ENCODE data around the gene SORT1. TPM values are rescaled to one million over a fixed set of nuclear protein-coding genes. Genes with fewer than 3 reads are reported as not detected.

Gene SORT1
- polyA plus RNA-seq, 1 of the 3 experiments (the other 2 are of a cell fraction), result 8.5 TPM

DNA sequence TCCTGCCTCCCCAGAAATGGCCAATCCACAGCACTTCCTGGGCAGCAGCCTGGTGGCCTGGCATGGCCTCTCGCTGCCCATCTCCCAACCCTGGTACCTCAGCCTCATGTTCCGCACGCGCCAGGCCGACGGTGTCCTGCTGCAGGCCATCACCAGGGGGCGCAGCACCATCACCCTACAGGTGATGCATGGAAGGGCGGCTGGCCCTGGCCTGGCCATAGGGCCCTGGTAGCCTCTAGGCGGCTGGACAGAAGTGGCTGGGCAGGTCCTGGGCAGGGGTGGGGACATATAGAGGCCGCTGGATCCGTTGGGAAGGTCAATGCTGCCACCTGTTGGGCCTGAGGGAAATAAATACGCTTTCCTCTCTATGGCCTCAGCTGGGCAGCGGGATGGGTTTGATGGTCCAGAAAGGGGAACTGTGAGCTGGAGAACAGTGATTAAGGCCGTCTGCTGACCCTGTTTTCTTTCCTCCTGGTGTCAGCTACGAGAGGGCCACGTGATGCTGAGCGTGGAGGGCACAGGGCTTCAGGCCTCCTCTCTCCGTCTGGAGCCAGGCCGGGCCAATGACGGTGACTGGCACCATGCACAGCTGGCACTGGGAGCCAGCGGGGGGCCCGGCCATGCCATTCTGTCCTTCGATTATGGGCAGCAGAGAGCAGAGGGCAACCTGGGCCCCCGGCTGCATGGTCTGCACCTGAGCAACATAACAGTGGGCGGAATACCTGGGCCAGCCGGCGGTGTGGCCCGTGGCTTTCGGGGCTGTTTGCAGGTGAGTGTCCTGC is 133.9 kb downstream of the SORT1 start:
- TF ChIP-seq, protein P1, sequence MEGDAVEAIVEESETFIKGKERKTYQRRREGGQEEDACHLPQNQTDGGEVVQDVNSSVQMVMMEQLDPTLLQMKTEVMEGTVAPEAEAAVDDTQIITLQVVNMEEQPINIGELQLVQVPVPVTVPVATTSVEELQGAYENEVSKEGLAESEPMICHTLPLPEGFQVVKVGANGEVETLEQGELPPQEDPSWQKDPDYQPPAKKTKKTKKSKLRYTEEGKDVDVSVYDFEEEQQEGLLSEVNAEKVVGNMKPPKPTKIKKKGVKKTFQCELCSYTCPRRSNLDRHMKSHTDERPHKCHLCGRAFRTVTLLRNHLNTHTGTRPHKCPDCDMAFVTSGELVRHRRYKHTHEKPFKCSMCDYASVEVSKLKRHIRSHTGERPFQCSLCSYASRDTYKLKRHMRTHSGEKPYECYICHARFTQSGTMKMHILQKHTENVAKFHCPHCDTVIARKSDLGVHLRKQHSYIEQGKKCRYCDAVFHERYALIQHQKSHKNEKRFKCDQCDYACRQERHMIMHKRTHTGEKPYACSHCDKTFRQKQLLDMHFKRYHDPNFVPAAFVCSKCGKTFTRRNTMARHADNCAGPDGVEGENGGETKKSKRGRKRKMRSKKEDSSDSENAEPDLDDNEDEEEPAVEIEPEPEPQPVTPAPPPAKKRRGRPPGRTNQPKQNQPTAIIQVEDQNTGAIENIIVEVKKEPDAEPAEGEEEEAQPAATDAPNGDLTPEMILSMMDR (IDR thresholded peaks at IDR 0.05), result peak; percentile 92
- no peak for TF ChIP-seq TAF1 (IDR thresholded peaks at IDR 0.05; ENCODE audit: borderline replicate concordance, low read depth, low read length)
- TF ChIP-seq, protein P2, sequence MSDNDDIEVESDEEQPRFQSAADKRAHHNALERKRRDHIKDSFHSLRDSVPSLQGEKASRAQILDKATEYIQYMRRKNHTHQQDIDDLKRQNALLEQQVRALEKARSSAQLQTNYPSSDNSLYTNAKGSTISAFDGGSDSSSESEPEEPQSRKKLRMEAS (IDR thresholded peaks at IDR 0.05; ENCODE audit: low read depth), result peak; percentile 79
- no peak for TF ChIP-seq RFX5 (IDR thresholded peaks at IDR 0.05; ENCODE audit: low read length)
- TF ChIP-seq TEAD4 (IDR thresholded peaks at IDR 0.05; ENCODE audit: borderline replicate concordance, insufficient read depth), result no peak
- TF ChIP-seq FOXJ3 (CRISPR knock-in tag; IDR thresholded peaks at IDR 0.05), result peak; percentile 66; the same call in 1 of the 2 replicates
- peak; percentile 46; the same call in 1 of the 2 replicates for TF ChIP-seq RCOR1 (IDR thresholded peaks at IDR 0.05; ENCODE audit: low read length)
- TF ChIP-seq, protein P3, sequence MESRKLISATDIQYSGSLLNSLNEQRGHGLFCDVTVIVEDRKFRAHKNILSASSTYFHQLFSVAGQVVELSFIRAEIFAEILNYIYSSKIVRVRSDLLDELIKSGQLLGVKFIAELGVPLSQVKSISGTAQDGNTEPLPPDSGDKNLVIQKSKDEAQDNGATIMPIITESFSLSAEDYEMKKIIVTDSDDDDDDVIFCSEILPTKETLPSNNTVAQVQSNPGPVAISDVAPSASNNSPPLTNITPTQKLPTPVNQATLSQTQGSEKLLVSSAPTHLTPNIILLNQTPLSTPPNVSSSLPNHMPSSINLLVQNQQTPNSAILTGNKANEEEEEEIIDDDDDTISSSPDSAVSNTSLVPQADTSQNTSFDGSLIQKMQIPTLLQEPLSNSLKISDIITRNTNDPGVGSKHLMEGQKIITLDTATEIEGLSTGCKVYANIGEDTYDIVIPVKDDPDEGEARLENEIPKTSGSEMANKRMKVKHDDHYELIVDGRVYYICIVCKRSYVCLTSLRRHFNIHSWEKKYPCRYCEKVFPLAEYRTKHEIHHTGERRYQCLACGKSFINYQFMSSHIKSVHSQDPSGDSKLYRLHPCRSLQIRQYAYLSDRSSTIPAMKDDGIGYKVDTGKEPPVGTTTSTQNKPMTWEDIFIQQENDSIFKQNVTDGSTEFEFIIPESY (IDR thresholded peaks at IDR 0.05; ENCODE audit: borderline replicate concordance, low read depth), result peak; percentile 86; the same call in 1 of the 2 replicates
- peak; percentile 89 for TF ChIP-seq SMC3 (IDR thresholded peaks at IDR 0.05; ENCODE audit: low read depth, low read length)
- TF ChIP-seq MEF2A (IDR thresholded peaks at IDR 0.05; ENCODE audit: borderline replicate concordance, low read depth), result no peak
- no peak for TF ChIP-seq JUND (IDR thresholded peaks at IDR 0.05)
- peak; percentile 87 for TF ChIP-seq RAD21 (IDR thresholded peaks at IDR 0.05; ENCODE audit: low read length)
- no peak for TF ChIP-seq FOXM1 (IDR thresholded peaks at IDR 0.05; ENCODE audit: low read depth)
- TF ChIP-seq FOSL2 (IDR thresholded peaks at IDR 0.05; ENCODE audit: borderline replicate concordance, low read depth), result no peak
- peak; percentile 79 for TF ChIP-seq MXI1 (IDR thresholded peaks at IDR 0.05; ENCODE audit: low read depth, low read length)
- TF ChIP-seq TCF12 (IDR thresholded peaks at IDR 0.05), result no peak
- TF ChIP-seq SIN3A (IDR thresholded peaks at IDR 0.05; ENCODE audit: borderline replicate concordance, low read depth, low read length), result 0 out of 2 replicates have a peak, but pooled peaks have one; percentile 56
- peak; percentile 50 for TF ChIP-seq CHD2 (IDR thresholded peaks at IDR 0.05; ENCODE audit: low read length, partially characterized antibody)
- TF ChIP-seq, protein P4, sequence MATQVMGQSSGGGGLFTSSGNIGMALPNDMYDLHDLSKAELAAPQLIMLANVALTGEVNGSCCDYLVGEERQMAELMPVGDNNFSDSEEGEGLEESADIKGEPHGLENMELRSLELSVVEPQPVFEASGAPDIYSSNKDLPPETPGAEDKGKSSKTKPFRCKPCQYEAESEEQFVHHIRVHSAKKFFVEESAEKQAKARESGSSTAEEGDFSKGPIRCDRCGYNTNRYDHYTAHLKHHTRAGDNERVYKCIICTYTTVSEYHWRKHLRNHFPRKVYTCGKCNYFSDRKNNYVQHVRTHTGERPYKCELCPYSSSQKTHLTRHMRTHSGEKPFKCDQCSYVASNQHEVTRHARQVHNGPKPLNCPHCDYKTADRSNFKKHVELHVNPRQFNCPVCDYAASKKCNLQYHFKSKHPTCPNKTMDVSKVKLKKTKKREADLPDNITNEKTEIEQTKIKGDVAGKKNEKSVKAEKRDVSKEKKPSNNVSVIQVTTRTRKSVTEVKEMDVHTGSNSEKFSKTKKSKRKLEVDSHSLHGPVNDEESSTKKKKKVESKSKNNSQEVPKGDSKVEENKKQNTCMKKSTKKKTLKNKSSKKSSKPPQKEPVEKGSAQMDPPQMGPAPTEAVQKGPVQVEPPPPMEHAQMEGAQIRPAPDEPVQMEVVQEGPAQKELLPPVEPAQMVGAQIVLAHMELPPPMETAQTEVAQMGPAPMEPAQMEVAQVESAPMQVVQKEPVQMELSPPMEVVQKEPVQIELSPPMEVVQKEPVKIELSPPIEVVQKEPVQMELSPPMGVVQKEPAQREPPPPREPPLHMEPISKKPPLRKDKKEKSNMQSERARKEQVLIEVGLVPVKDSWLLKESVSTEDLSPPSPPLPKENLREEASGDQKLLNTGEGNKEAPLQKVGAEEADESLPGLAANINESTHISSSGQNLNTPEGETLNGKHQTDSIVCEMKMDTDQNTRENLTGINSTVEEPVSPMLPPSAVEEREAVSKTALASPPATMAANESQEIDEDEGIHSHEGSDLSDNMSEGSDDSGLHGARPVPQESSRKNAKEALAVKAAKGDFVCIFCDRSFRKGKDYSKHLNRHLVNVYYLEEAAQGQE (IDR thresholded peaks at IDR 0.05; ENCODE audit: low read depth, low read length), result 0 out of 2 replicates have a peak, but pooled peaks have one; percentile 13
- Histone ChIP-seq H3F3A (replicated peaks; ENCODE audit: insufficient read depth) (no peaks in the 10 kb centered on the region), H3K9me2 (no peaks in the 10 kb centered on the region), H3K27me3 (ENCODE audit: insufficient read depth) (no peaks in the 10 kb centered on the region), H4K20me1 (ENCODE audit: insufficient read depth) (no peaks in the 10 kb centered on the region), H2AFZ (ENCODE audit: low read depth) (no peak overlapping the region), H3K9me3 (no peaks in the 10 kb centered on the region), H3K4me3 (ENCODE audit: low read depth in 2 of 2, low read length in 1 of 2) (peak overlapping the region in 1 of 2 experiments; percentile 2; a peak in 1 of 4 replicates), H3K36me3 (replicated peaks in 1 of 2; ENCODE audit: control insufficient read depth in 1 of 2, insufficient read depth in 2 of 2, low read length in 1 of 2) (peaks cover 0 to 5% of the 10 kb centered on the region in 2 experiments), H3K27ac (ENCODE audit: low read depth in 2 of 2, low read length in 1 of 2) (peak overlapping the region in 1 of 2 experiments; percentile 0; a peak in 1 of 4 replicates), H3K9ac (no peak overlapping the region), H3K4me1 (ENCODE audit: control insufficient read depth in 1 of 2, insufficient read depth in 2 of 2, low read depth in 1 of 2, low read length in 1 of 2) (peaks cover 0 to 22% of the 10 kb centered on the region in 2 experiments; a peak in 2 of 4 replicates), H3K4me2 (no peak overlapping the region), H3K79me2 (ENCODE audit: insufficient read depth) (no peaks in the 10 kb centered on the region)
- ChIA-PET CTCF (interaction anchor here (0.6 to 3.7 kb wide), 48 partner anchors 10 to 269 kb away, joined by 3 to 61 read pairs (median 5); partner anchors contain the start of genes CELSR2, ELAPOR1, MYBPHL and PSMA5), POLR2A (interaction anchor here (0.7 to 1.0 kb wide), 2 partner anchors 134 to 164 kb away, joined by 3 to 4 read pairs; partner anchors contain the start of gene SORT1)
- 55% methylated on average over 14 of the region's 29 CpGs for WGBS (ENCODE audit: low lambda C conversion rate)
- peak; percentile 98 for DNase-seq
